Measurements from ENCODE around the gene GPR183.

GPR183 gene

DNA sequence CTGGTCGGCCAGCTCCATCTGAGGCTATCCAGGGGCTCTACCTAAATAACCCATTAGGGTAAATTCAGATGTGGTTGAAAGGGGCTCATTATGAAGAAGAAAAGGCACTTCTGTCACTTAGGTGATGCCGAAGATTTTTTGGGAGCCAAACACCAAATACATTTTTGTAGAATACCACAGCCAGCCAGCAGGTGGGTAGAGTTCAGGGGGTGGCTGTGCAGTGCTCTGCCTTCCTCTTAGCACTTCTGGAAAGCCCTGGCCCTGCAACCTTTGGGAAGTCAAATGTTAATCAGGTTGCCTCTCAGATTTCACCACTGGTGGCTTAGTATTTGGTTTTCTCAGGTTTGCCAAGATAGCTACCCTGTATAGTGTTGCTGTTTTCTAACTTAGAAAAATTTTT, 30.5 kb downstream of the GPR183 start:
- no peak for DNase-seq (ENCODE audit: low spot score)
- TF ChIP-seq, protein P1, sequence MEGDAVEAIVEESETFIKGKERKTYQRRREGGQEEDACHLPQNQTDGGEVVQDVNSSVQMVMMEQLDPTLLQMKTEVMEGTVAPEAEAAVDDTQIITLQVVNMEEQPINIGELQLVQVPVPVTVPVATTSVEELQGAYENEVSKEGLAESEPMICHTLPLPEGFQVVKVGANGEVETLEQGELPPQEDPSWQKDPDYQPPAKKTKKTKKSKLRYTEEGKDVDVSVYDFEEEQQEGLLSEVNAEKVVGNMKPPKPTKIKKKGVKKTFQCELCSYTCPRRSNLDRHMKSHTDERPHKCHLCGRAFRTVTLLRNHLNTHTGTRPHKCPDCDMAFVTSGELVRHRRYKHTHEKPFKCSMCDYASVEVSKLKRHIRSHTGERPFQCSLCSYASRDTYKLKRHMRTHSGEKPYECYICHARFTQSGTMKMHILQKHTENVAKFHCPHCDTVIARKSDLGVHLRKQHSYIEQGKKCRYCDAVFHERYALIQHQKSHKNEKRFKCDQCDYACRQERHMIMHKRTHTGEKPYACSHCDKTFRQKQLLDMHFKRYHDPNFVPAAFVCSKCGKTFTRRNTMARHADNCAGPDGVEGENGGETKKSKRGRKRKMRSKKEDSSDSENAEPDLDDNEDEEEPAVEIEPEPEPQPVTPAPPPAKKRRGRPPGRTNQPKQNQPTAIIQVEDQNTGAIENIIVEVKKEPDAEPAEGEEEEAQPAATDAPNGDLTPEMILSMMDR (IDR thresholded peaks at IDR 0.05; ENCODE audit: extremely low read depth, missing control alignments) = no peak

DNA sequence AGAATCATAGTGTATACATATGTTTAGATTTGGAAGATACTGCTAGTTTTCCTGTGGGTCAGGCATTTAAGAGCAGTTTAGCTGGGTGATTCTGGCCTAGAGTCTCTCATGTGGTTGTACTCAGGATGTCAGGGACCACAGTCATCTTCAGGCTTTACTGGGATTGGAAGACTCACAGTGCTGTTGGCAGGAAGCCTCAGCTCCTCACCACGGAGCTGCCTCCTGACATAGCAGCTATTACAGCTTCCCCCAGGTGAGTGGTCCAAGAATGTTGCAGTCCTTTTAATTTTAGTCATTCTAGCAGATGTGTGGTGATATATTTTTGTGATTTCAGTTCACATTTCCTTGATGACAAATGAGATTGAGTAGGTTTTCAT, 32.1 kb downstream of the GPR183 start:
- TF ChIP-seq, protein P1 (IDR thresholded peaks at IDR 0.05; ENCODE audit: extremely low read depth, missing control alignments) = no peak
- no peak for DNase-seq (ENCODE audit: low spot score)

DNA sequence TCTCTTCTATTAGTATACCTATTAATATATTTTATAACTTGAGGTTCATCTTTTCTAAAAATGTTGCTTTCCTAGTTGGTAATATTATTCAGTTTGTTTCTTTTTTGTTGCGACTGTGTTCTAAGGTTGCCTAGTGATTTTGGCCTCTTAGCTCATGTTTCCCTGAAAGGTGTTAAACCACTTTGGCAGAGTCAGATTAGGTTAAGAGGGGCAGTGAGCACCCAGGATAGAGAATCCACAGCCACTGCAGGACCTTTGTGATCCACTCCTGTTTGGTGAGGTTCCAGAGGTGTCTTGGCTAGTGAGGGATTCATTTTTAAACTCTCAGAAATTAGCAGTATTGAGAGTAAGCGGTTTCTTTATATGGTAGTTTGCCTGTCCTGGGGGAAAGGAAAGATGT, 34.1 kb downstream of the GPR183 start:
- TF ChIP-seq, protein P1 (IDR thresholded peaks at IDR 0.05; ENCODE audit: extremely low read depth, missing control alignments) = no peak
- DNase-seq (ENCODE audit: low spot score) = no peak

DNA sequence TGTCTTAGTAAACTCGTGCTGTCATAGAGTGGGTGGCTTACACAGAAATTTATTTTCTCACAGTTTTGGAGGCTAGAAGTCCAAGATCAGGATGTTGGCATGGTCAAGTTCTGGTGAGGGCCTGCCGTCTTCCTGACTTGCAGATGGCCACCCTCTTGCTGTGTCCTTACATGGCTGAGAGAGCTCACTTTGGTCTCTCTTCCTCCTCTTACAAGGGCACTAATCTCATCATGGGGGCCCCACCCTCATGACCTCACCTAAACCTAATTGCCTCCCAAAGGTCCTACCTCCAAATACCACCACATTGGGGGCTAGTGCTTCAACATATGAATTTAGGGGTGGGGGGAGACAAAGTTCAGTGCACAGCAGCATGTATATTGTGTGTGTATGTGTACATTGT, 34.7 kb downstream of the GPR183 start:
- TF ChIP-seq, protein P1 (IDR thresholded peaks at IDR 0.05; ENCODE audit: extremely low read depth, missing control alignments) = no peak
- no peak for DNase-seq (ENCODE audit: low spot score)

DNA sequence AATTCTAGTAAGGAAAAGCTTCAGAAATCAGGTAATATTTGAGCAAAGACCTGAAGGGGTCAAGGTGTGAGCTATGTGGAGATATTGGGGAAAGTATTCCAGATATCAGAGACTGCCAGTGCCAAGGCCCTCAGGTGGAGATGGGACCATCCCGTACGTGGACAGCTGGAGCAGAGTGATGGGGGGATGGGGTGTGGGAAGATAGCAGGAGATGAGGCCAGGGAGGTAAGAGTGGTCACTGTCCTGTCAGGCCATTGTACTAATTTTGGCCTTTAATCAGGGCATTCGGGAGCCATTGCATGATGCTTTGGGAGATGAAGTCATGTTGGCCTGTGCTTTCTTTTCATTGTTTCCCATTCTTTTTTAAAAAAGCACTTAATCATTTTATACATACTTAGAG, 36.0 kb downstream of the GPR183 start:
- TF ChIP-seq, protein P1 (IDR thresholded peaks at IDR 0.05; ENCODE audit: extremely low read depth, missing control alignments) = no peak

DNA sequence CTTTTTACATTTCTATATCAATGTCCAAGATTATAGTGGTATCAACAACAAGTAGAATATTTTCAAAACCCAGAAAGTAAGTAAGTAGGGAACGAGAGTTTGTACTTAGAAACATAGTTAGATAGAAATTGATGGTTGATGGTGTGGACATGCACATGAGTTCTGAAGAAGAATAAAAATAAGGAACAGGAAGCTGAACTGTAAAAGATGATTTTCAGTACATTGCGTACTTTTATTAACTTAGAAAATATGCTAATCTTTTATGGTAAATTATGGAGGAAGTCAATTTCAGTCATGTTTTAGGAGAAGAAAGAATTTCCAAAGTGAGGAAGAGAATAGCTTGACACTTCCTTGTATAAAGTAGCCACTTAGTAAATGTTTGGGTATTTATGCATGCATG, 36.7 kb downstream of the GPR183 start:
- TF ChIP-seq, protein P1 (IDR thresholded peaks at IDR 0.05; ENCODE audit: extremely low read depth, missing control alignments) = no peak
- no peak for DNase-seq (ENCODE audit: low spot score)

More for the DNA sequence above, 36.0 kb downstream of the GPR183 start:
- DNase-seq (ENCODE audit: low spot score) = no peak

DNA sequence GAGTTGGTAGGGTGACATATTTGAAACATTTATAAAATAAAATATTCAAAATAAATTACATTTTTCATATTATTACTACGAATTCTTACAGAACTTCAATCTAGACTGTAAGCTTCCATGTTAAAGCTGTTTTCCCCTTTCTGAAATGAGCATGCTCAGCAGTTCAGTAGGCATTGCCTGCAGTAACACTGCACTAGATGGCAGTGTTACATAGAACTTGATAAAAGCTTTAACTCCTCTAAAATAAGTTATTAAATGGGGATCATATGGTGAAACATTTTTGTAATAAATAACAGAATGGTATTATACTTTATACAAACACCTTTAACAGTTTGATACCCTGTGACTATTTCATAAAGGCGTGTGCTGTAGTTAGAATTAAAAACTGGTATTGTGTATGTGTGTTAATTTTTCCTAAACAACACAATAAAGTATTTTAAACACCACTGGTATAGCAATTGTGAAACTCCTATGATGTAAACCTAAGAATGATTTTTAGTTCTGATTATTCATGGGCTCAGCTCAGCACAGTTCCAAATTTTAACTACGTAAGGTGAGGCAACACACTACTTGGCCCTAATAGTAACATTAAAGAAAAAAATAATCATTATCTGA, 37.5 kb downstream of the GPR183 start:
- DNase-seq (ENCODE audit: low spot score) = peak; percentile 23

More for the DNA sequence above, 37.5 kb downstream of the GPR183 start:
- TF ChIP-seq, protein P1 (IDR thresholded peaks at IDR 0.05; ENCODE audit: extremely low read depth, missing control alignments) = peak; percentile 70

Measured in GM20000 (cell line).